HG03457 (cell line): ENCODE results near the gene FKBP14.
"Not testable (repeated sequence)": the region's sequence is repeated elsewhere in the genome, so short reads cannot be mapped to it uniquely, and the experiment has no call there.

ENCODE experiments used
- ATAC-seq: cut with Tn5 transposase; IDR thresholded peaks from one replicate; pipeline ENCODE4 v1.9.1; 2021; ENCODE audit warnings: moderate number of reproducible peaks; ENCODE audit not compliant: unreplicated experiment

The FKBP14 gene

DNA sequence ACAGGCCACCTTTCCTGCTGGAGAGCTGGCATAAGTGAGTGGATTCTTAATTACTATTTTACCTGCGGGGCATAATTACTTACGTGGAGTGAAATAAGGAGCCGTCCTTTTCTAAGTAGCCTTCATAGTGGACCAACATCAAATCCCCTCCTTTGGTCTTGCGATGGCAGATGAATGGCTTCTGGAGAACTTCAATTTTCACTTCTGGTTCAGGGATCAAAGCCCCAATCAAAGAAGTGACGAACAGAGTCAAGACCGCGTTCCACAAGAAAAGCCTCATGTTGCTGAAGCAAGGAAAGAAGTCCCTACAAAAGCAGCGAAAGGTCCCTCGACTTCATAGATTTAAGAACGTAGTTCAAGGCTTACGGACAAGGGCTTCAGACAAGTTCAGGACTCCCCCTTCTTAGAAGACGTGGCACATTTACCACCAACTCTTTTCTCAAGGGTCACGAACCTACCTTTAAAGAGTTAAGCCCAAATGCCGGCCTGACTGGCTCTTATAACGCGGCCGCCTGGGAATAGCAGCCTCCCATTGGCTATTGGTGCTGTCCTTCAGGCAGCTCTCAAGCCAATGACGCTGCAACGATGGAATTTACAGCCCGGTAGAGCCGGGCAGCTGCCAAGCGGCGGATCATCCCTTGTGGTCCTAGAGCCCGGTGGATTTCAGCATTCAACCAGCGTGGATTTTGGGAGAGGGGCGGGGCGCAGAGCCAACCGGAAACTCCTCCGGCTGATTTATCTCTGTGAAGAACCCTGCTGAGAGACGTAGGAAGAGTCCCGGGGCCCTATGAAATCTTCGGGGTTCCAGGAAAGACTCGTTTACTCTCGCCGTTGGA lies at the start of gene FKBP14:
TSS of gene FKBP14 (minus strand) at position 474 of the 836 bp plus-strand sequence. CDS start at position 280, 194 bp downstream.
- ATAC-seq: peak; percentile 72

DNA sequence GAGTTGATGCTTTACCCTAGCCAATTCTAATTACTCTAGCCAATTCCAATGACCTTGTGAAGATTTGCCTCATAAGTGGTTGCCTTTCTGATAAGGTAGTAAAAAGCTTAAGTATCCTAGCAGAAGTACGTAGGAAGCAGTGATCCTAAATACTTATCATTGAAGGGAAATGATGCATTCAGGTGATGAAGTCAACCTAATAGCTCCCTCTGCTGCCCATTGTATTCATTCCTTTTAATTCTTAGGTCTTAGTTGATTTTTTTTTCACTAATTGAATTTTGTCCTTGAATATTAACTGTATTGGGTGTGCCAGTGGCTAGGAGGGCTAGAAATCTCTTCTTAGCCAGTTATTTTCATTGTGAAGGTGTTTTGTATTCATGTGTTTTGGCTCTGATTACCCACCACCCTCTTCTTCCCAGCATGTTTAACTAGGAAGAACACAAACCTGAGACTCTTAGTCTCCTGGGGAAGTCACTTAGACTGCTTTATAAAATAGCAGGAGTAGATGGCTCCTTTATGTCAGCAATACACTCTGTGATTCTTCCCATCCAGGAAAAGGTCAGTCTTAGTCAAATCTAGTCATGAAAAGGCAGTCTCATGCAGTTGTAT lies 48.0 kb upstream of the FKBP14 start:
- ATAC-seq: no peak

DNA sequence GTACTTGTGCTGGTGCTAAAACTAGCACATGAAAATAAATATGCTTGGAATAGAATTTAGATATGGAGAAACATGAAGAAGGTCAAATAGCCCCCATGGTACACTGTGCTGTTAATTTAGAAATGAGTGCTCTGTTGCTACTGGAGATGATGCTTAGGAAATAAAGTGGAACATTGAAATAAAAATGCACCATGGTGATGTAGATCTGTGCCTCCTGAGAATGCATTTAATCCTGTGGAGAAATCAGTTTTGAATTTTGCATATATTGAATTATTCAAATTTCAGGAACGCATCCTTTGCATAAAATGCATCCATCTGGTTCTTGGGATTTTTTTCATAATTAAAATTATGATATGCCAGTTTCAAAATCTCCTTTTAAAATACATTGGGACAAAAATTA lies 46.2 kb upstream of the FKBP14 start:
- ATAC-seq: no peak

DNA sequence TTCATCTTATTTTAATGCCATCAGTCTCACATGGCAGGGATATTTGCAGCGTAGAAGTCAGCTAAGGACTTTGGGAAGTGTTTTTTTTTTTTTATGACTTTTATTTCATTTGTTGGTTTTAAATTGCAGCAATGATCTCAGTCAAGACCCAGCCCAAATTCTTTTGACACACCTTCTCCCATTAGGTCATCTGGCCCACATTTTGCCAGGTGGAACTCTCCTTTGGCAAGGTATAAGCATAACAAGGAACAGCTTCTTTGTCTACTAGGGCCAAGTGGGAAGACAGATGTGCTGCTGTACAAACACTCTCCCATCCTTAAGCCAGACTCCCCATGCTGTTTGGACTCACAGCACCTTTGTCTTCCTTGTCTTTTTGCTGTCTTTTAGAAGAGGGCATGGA lies 43.5 kb upstream of the FKBP14 start:
- no peak for ATAC-seq

- ATAC-seq: no peak
Measured at GRCh38 chr7:30069096-30069867, 42.8 kb upstream of the FKBP14 start.

DNA sequence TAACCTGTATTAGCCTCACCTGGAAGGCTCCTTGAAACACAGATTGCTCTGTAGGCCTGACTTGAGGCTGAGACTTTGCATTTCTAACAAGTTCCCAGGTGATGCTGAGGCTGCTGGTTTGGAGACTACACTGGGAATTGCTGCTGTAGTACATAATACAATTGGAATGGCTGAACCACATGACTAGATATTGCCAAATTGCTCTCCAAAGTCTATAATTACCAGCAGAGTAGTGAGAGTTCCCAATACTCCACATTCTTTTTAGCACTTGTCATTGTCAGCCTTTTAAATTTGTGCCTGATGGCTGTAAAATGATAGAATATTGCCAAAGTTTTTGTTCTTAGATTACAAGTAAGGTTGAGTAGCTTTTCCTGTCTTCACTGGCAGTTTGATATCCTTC lies 41.6 kb upstream of the FKBP14 start:
- ATAC-seq: no peak

DNA sequence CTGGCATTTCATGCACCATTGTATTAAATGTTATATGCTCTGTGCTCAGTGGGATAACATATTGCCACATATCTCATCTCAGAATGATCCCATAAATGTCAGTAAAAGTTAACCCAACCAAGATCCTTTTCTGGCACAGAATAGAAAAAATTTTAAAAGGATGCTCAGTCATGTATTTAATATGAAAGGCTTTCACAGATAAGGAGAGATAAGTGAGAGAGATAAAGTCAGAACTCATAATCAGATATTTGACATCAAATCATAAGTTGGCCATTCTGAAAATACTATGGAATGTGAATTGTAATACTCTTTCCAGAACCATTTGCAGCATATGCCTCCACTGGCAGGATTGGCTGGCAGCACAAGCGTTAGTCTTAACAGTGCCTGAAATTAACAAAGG lies 40.2 kb upstream of the FKBP14 start:
- no peak for ATAC-seq

DNA sequence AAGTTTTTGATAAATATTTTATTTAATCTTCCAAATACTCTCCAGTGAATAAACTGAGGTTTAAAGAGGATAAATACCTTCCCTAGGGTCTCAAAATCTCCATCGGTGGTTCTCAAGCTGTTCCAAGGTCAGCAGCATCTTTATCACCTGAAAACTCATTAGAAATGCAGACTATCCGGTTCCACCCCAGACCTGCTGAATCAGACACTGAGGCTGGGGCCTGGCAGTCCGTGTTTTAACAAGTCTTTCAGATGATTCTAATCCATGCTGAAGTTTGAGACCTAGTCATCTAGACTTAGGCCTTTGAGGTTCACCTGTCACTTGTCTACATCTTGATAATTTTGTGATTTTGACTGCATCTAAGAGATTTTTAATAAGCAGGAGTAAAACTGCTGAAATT lies 39.2 kb upstream of the FKBP14 start:
- ATAC-seq: no peak

GRCh38 chr7:30062587-30062986 lies 36.1 kb upstream of the FKBP14 start:
- ATAC-seq: no peak

DNA sequence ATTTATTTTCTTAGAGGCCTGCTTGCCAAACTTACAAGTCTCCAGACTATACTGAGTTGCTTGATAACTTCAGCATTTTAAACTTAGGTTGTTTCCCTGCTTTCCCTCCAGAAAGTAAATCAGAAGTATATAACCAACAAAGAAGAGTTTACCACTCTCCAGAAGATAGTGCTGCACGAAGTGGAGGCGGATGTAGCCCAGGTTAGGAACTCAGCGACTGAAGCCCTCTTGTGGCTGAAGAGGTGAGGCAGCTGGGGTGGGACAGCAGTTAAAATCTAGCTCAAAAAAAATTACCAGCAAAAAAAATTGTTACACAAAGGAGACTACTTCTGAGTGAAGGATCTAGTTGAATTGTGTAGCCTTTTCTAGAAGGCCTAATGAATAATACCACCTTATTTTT lies 35.3 kb upstream of the FKBP14 start:
- ATAC-seq: not testable (repeated sequence)

DNA sequence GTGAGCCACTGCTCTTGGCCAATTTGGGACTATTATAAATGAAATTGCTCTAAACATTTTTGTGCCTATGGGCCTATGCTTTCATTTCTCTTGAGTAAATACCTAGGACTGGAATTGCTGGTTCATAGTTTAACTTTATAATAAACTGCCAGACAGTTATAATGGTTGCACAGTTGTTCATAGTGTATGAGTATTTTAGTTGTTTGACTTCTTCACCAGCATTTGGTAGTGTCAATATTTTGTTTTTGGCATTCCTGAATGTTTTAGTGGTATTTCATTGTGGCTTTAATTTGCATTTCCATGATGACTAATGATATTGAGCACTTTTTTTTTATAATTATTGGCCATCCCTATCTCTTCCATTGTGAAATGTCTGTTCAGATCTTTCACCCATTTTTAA lies 31.2 kb upstream of the FKBP14 start:
- ATAC-seq: no peak

- ATAC-seq: no peak
Measured at GRCh38 chr7:30053068-30053467, 26.6 kb upstream of the FKBP14 start.

DNA sequence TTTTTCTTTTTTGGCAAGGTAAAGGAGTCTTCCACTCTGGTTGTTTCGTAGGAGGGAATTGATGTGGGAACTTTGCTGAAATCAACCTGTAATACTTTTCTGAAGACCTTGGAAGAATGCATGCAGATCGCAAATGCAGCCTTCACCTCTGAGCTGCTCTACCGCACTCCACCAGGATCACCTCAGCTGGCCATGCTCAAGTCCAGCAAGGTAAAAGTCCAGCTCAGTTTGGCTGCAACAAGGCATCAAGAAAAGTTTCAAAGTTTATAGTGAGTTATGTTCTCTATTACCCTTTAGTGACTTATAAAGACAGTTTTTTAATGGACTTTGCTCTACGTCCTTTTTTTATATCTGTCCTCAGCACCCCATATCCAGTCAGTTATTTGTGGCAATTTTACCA lies 22.7 kb upstream of the FKBP14 start:
- no peak for ATAC-seq

- ATAC-seq: no peak
Measured at GRCh38 chr7:30048582-30048981, 22.1 kb upstream of the FKBP14 start.

GRCh38 chr7:30047124-30047523 lies 20.6 kb upstream of the FKBP14 start:
- no peak for ATAC-seq

GRCh38 chr7:30046127-30046770 lies 19.7 kb upstream of the FKBP14 start:
- no peak for ATAC-seq

- no peak for ATAC-seq
Measured at GRCh38 chr7:30041526-30042269, 15.2 kb upstream of the FKBP14 start.

- no peak for ATAC-seq
Measured at GRCh38 chr7:30040938-30041337, 14.4 kb upstream of the FKBP14 start.

DNA sequence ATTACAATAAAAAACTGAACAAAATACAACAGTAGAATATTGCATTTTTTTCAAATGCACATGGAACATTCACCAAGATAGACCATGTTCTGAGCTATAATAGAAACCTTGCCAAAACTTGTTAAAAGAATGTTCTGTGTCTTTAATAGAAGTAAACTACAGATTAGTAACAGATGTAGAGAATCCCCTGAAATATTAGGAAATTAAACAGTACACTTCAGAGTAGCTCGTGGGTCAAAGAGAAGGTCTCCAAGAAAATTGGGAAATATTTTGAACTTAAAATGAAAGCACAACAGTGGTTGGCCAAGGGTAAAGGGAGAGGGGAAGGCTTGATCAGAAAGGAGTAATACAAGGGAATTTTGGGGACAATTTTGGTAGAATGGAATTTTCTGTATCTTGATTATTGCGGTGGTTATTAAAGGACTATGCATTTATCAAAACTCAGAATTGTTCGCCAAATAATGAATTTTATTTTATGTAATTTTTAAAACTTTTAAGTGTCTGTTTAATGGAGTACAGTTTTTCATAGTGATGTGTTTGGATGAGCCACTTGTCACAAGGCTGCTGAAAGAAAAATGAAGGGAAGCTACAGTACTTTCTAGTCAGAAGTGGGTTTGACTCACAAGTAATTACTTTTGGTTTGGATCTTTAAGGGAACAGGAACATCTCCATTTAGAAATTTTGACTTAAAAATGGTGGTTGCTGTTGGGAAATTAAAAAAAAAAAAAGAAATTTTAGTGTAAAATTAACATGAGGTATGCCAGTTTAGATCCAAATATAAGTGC lies 11.9 kb upstream of the FKBP14 start:
- no peak for ATAC-seq

GRCh38 chr7:30036220-30036619 lies 9.7 kb upstream of the FKBP14 start:
- no peak for ATAC-seq
